KG1 (cell line): Measurements from ENCODE around the gene CDH15.
"Not testable (repeated sequence)": the region's sequence is repeated elsewhere in the genome, so short reads cannot be mapped to it uniquely, and the experiment has no call there.

Experiments used
- DNase-seq: peaks from one replicate; lab custom pipeline; 2025; lab: John Stamatoyannopoulos, UW

CDH15 gene

GRCh38 chr16:89237733-89238132 lies 66.2 kb downstream of the CDH15 start:
- DNase-seq = no peak

GRCh38 chr16:89241187-89242007 lies 69.8 kb downstream of the CDH15 start:
- peak; percentile 42 for DNase-seq

GRCh38 chr16:89242795-89243200 lies 71.2 kb downstream of the CDH15 start:
- no peak for DNase-seq

GRCh38 chr16:89243664-89244063 lies 72.1 kb downstream of the CDH15 start:
- DNase-seq = no peak

- not testable (repeated sequence) for DNase-seq
Observed at GRCh38 chr16:89244264-89244663, 72.7 kb downstream of the CDH15 start.

- DNase-seq = no peak
Observed at GRCh38 chr16:89244754-89245153, 73.2 kb downstream of the CDH15 start.
